K562 (cell line): ENCODE measurements around the gene PLEKHA5. TPM values are rescaled to one million over a fixed set of nuclear protein-coding genes. Genes with fewer than 3 reads are reported as not detected.

Source experiments
- ATAC-seq: fragments of 200-7000 bp; cut with Tn5 transposase; 3 replicates; pipeline ENCODE4 v1.9.1; 2020; ENCODE audit warnings: moderate library complexity
- BruUV-seq: library from RNA; stranded (reverse); fragments of 400-500 nt; replicated peaks from 2 replicates; lab custom pipeline; 2021; lab: Mats Ljungman, UMichigan
- CTCF ChIA-PET: fragments of 300-600 bp; formaldehyde crosslinking; extraction: SDS; loops from one replicate; lab custom pipeline; 2021; ENCODE audit warnings: low intra/inter-chr PET ratio; lab: Yijun Ruan, JAX
- POLR2A ChIA-PET: fragments of 300-600, 350-650 bp; sonication (Branson Sonifier 250); formaldehyde crosslinking; extraction: SDS; loops from one replicate; lab custom pipeline; 2021; ENCODE audit warnings: antibody characterized with exemption, inconsistent platforms; lab: Yijun Ruan, JAX
- DNase-seq, 4 experiments: peaks; one replicate each; pipeline versions ENCODE4 v3.0.0 to v3.0.0-alpha.2; 2011 to 2018; ENCODE audit warnings: low spot score in 3 of 4, mixed read lengths in 3 of 4; ENCODE audit errors: extremely low read depth in 1 of 4
- FAIRE-seq: peaks from 2 replicates; lab custom pipeline; 2011; peaks lifted over from hg19 to GRCh38; lab: Jason Lieb, UNC
- H2AFZ ChIP-seq: 2 replicates; pipeline ENCODE4 v1.6.0; 2011; ENCODE audit warnings: low read depth, low read length, control low read depth, inconsistent platforms
- H3K27ac ChIP-seq: fragments of 200-600 bp; 3 replicates; pipeline ENCODE4 v1.8.0; 2011; ENCODE audit warnings: low read depth, mild to moderate bottlenecking, control low read depth, inconsistent platforms, low read length, moderate library complexity, mixed read lengths; ENCODE audit errors: extremely low read depth
- H3K27me3 ChIP-seq, 2 experiments: fragments of 300-600 bp in 1 of 2; 2 replicates in 1 of 2; 3 replicates in 1 of 2; pipeline versions ENCODE4 v1.6.0 to v1.8.0; 2011; ENCODE audit warnings: inconsistent platforms in 2 of 2, low read length in 2 of 2, mild to moderate bottlenecking in 1 of 2, mixed read lengths in 1 of 2, moderate library complexity in 1 of 2; ENCODE audit not compliant: control insufficient read depth in 2 of 2, insufficient read depth in 2 of 2
- H3K36me3 ChIP-seq: fragments of 300-600 bp; 3 replicates; pipeline ENCODE4 v1.8.0; 2011; ENCODE audit warnings: mild to moderate bottlenecking, low read length, inconsistent platforms; ENCODE audit not compliant: control insufficient read depth, insufficient read depth
- H3K4me1 ChIP-seq, 2 experiments: fragments of 200-600 bp in 1 of 2; replicated peaks in 1 of 2; 2 replicates in 1 of 2; 3 replicates in 1 of 2; pipeline versions ENCODE4 v1.5.1 to v1.8.0; 2011; ENCODE audit warnings: inconsistent platforms in 2 of 2, low read length in 2 of 2, mild to moderate bottlenecking in 1 of 2, mixed read lengths in 1 of 2, moderate library complexity in 1 of 2; ENCODE audit not compliant: control insufficient read depth in 2 of 2, insufficient read depth in 2 of 2
- H3K4me2 ChIP-seq: 2 replicates; pipeline ENCODE4 v1.6.1; 2011; ENCODE audit warnings: low read length, control low read depth, inconsistent platforms, mixed read lengths; ENCODE audit not compliant: insufficient read depth
- H3K4me3 ChIP-seq: fragments of 200-600 bp; sonication (generic), shearing (Covaris generic); 2 replicates; pipeline ENCODE4 v1.5.1; 2016; ENCODE audit warnings: control low read depth, inconsistent platforms
- H3K79me2 ChIP-seq: fragments of 200-600 bp; 3 replicates; pipeline ENCODE4 v1.8.0; 2011; ENCODE audit warnings: low read length, inconsistent platforms; ENCODE audit not compliant: control insufficient read depth, insufficient read depth
- H3K9ac ChIP-seq, 2 experiments: 2 replicates each; pipeline versions ENCODE4 v1.6.0 to v1.6.1; 2011; ENCODE audit warnings: low read depth in 2 of 2, low read length in 2 of 2, control low read depth in 1 of 2, inconsistent platforms in 1 of 2, mild to moderate bottlenecking in 1 of 2, mixed read lengths in 1 of 2; ENCODE audit not compliant: insufficient read depth in 1 of 2
- H3K9me1 ChIP-seq: one replicate; pipeline ENCODE4 v1.6.0; 2011; ENCODE audit warnings: inconsistent platforms, mild to moderate bottlenecking, low read length, moderate library complexity; ENCODE audit not compliant: control insufficient read depth, insufficient read depth
- H3K9me3 ChIP-seq: replicated peaks from 2 replicates; pipeline ENCODE4 v1.5.1; 2011; ENCODE audit warnings: low read depth, low read length, inconsistent platforms; ENCODE audit not compliant: control insufficient read depth, insufficient read depth
- H4K20me1 ChIP-seq: replicated peaks from 2 replicates; pipeline ENCODE4 v1.6.1; 2011; ENCODE audit warnings: low read length, inconsistent platforms, mixed read lengths; ENCODE audit not compliant: control insufficient read depth, insufficient read depth
- DNMT1 ChIP-seq: fragments of 450-650 bp; IDR thresholded peaks from 2 replicates; pipeline ENCODE4 v1.6.1; 2016; ENCODE audit warnings: antibody characterized with exemption, mild to moderate bottlenecking
- IRF9 ChIP-seq: fragments of 450-650 bp; IDR thresholded peaks from 2 replicates; pipeline ENCODE4 v1.6.1; 2016; ENCODE audit warnings: missing biosample characterization, missing genetic modification characterization
- NR0B1 ChIP-seq: fragments of 450-650 bp; IDR thresholded peaks from one replicate; pipeline ENCODE4 v1.6.1; 2018; ENCODE audit warnings: mild to moderate bottlenecking, moderate library complexity; ENCODE audit not compliant: partially characterized antibody
- SMARCC2 ChIP-seq: fragments of 450-650 bp; IDR thresholded peaks from 2 replicates; pipeline ENCODE4 v1.6.1; 2017; ENCODE audit warnings: antibody characterized with exemption, moderate library complexity, mild to moderate bottlenecking, low read depth
- SNIP1 ChIP-seq: fragments of 450-650 bp; IDR thresholded peaks from 2 replicates; pipeline ENCODE4 v1.7.1; 2017; ENCODE audit warnings: low read depth, mild to moderate bottlenecking
- SNRNP70 ChIP-seq: fragments of 200-400 bp; formaldehyde crosslinking; optimal IDR thresholded peaks from 2 replicates; pipeline ENCODE3; 2017; ENCODE audit warnings: low read depth, low read length
- SRSF7 ChIP-seq: fragments of 200-400 bp; formaldehyde crosslinking; optimal IDR thresholded peaks from 2 replicates; pipeline ENCODE3; 2017; ENCODE audit warnings: mild to moderate bottlenecking, low read depth, low read length
- STAT5A ChIP-seq: IDR thresholded peaks from 2 replicates; pipeline ENCODE4 v1.6.1; 2012; ENCODE audit warnings: low read length, inconsistent platforms, borderline replicate concordance
- TCFL5 ChIP-seq: fragments of 250-450 bp; sonication (Bioruptor Pico); conservative IDR thresholded peaks from 2 replicates; pipeline ENCODE4 v1.6.1; 2021; ENCODE audit warnings: mild to moderate bottlenecking, moderate library complexity, matching md5 sums
- ZBTB34 ChIP-seq: fragments of 250-450 bp; sonication (Bioruptor Pico); IDR thresholded peaks from 2 replicates; pipeline ENCODE4 v1.8.0; 2021; ENCODE audit warnings: mild to moderate bottlenecking, moderate library complexity
- WGBS: fragments of 100-300 bp; shearing (Covaris generic); methylation state at CpG from one replicate; pipeline ENCODE4 v1.1.6; 2016; ENCODE audit warnings: low coverage, mixed read lengths; ENCODE audit not compliant: insufficient coverage; ENCODE audit errors: missing lambda C conversion rate; 5-methylcytosine and 5-hydroxymethylcytosine counted together
- in situ Hi-C: fragments of 300-500 bp; cut with MboI; formaldehyde crosslinking; loops from 4 replicates; pipeline ENCODE4 v1.15.0; 2018; ENCODE audit warnings: inconsistent platforms, mixed read lengths
- intact Hi-C: fragments of 100-400 bp; cut with micrococcal nuclease; formaldehyde crosslinking; loops from 2 replicates; pipeline ENCODE4 v1.14.2; 2022
- polyA plus RNA-seq, 8 experiments: library from polyadenylated mRNA; depleted of rRNA in 4 of 8; stranded (reverse) in 5 of 8; unstranded in 3 of 8; fragments of >200 nt; fragmentation: Nextera tagmentation in 2 of 8; fragmentation: Illumina TruSeq in 1 of 8; extraction: Ambion mirVana in 2 of 8; extraction: Trizol in 1 of 8; gene quantifications; 2 replicates each; pipeline versions ENCODE4 v1.2.1 to v1.2.3, GENCODE V29; 2011 to 2014; ENCODE audit warnings: inconsistent platforms in 1 of 8, missing spikeins in 1 of 8
- total RNA-seq, 7 experiments: library from RNA; depleted of rRNA in 6 of 7; stranded (reverse); fragments of >200 nt in 6 of 7; fragmentation: Illumina TruSeq in 2 of 7; extraction: Trizol in 2 of 7; gene quantifications; 2 replicates each; pipeline versions ENCODE4 v1.2.1 to v1.2.3, GENCODE V29; 2011 to 2021; ENCODE audit warnings: low replicate concordance in 1 of 7

The PLEKHA5 gene
- total and polyA plus RNA-seq, 9 of the 15 experiments (the other 6 are each of a cell fraction or from before 2014, with no cell fraction given), result 7.2 to 26.2 (median 17.4) TPM

- H3K4me2 ChIP-seq, result no peak overlapping the region
- no peaks in the 10 kb centered on the region for H3K27me3 ChIP-seq
- BruUV-seq, result no TSS peak
- WGBS, result 23% methylated on average over 7 of the region's 8 CpGs
- in situ Hi-C loops (no loop called here), intact Hi-C loops (no loop called here)
- ATAC-seq (no peak), FAIRE-seq (no peak), DNase-seq (no peak)
- no peak overlapping the region for H3K9ac ChIP-seq
- no peak overlapping the region for H2AFZ ChIP-seq
- H3K79me2 ChIP-seq, result no peaks in the 10 kb centered on the region
- no peak overlapping the region for H3K27ac ChIP-seq
- H3K9me3 ChIP-seq, result no peaks in the 10 kb centered on the region
- CTCF ChIA-PET, result interaction anchor here (0.7 kb wide), 1 partner anchor 8 kb away, joined by 4 read pairs; no protein-coding TSS in a partner anchor
- H3K4me1 ChIP-seq, result no peaks in the 10 kb centered on the region
- no peaks in the 10 kb centered on the region for H3K9me1 ChIP-seq
- H4K20me1 ChIP-seq, result no peaks in the 10 kb centered on the region
- no peak overlapping the region for H3K4me3 ChIP-seq
- no peak for TF ChIP-seq SRSF7
- no peak for TF ChIP-seq NR0B1
- no peak for TF ChIP-seq IRF9 (tag)
- no peak for TF ChIP-seq STAT5A
- no peak for TF ChIP-seq SMARCC2
- TF ChIP-seq TCFL5 (CRISPR knock-in tag), result no peak
- no peak for TF ChIP-seq SNRNP70
- no peak for TF ChIP-seq SNIP1
- TF ChIP-seq DNMT1, result no peak
- no peak for TF ChIP-seq ZBTB34 (CRISPR knock-in tag)
- TF ChIP-seq, all 486 proteins: peak for 0
- H3K36me3 ChIP-seq, result no peaks in the 10 kb centered on the region
- POLR2A ChIA-PET, result no interaction called here
Measured at GRCh38 chr12:19095756-19096480, 33.6 kb upstream of the PLEKHA5 start.
